AG09309 (cell line): Measurements from ENCODE around the gene NATD1.

Experiments used
- DNase-seq: peaks from one replicate; pipeline ENCODE4 v3.0.0-alpha.2; 2010; ENCODE audit warnings: low read depth
- H3K4me3 ChIP-seq: 2 replicates; pipeline ENCODE4 v1.5.1; 2011; ENCODE audit warnings: mild to moderate bottlenecking, low read depth, low read length, moderate library complexity; ENCODE audit not compliant: control insufficient read depth
- CTCF ChIP-seq: IDR thresholded peaks from 2 replicates; pipeline ENCODE4 v1.5.1; 2011; ENCODE audit warnings: mild to moderate bottlenecking, low read depth, low read length, inconsistent platforms; ENCODE audit not compliant: insufficient read depth, control insufficient read depth; ENCODE audit errors: missing control alignments

The NATD1 gene

GRCh38 chr17:21250854-21251253, 2.4 kb downstream of the NATD1 start:
- DNase-seq: no peak
- no peak overlapping the region for H3K4me3 ChIP-seq
- TF ChIP-seq CTCF: no peak

GRCh38 chr17:21249920-21250703, 3.1 kb downstream of the NATD1 start:
- DNase-seq: no peak
- no peak overlapping the region for H3K4me3 ChIP-seq
- TF ChIP-seq CTCF: no peak

- TF ChIP-seq CTCF: no peak
- DNase-seq: no peak
- H3K4me3 ChIP-seq: no peak overlapping the region
Observed at GRCh38 chr17:21249086-21249795, 4.0 kb downstream of the NATD1 start.

GRCh38 chr17:21248500-21248899, 4.7 kb downstream of the NATD1 start:
- no peak for DNase-seq
- H3K4me3 ChIP-seq: no peak overlapping the region
- TF ChIP-seq CTCF: no peak

- no peak for TF ChIP-seq CTCF
- H3K4me3 ChIP-seq: no peak overlapping the region
- DNase-seq: no peak
Observed at GRCh38 chr17:21247552-21248258, 5.5 kb downstream of the NATD1 start.

GRCh38 chr17:21246698-21247097, 6.5 kb downstream of the NATD1 start:
- no peak for TF ChIP-seq CTCF
- no peak for DNase-seq
- no peak overlapping the region for H3K4me3 ChIP-seq
